SK-MEL-5 (cell line): ENCODE results near the gene CBFA2T3. TPM values are rescaled to one million over a fixed set of nuclear protein-coding genes. Genes with fewer than 3 reads are reported as not detected.

Experiments used
- DNase-seq: peaks from one replicate; pipeline ENCODE4 v3.0.0-alpha.2; 2016; ENCODE audit warnings: low read depth, low spot score
- in situ Hi-C: cut with HindIII; loops from 2 replicates; pipeline ENCODE4 v1.10.0; 2016; ENCODE audit warnings: low sequenced_read_pairs, high pct_unique_total_duplicates, low pct_unique_long_range_greater_than_20kb
- total RNA-seq: library from RNA; depleted of rRNA; stranded (reverse); fragments of >200 nt; shearing (Covaris generic); gene quantifications from 2 replicates; pipeline ENCODE4 v1.2.3, GENCODE V29; 2014

The CBFA2T3 gene
- total RNA-seq, 1 experiment from 2014 or later, result not detected

DNA sequence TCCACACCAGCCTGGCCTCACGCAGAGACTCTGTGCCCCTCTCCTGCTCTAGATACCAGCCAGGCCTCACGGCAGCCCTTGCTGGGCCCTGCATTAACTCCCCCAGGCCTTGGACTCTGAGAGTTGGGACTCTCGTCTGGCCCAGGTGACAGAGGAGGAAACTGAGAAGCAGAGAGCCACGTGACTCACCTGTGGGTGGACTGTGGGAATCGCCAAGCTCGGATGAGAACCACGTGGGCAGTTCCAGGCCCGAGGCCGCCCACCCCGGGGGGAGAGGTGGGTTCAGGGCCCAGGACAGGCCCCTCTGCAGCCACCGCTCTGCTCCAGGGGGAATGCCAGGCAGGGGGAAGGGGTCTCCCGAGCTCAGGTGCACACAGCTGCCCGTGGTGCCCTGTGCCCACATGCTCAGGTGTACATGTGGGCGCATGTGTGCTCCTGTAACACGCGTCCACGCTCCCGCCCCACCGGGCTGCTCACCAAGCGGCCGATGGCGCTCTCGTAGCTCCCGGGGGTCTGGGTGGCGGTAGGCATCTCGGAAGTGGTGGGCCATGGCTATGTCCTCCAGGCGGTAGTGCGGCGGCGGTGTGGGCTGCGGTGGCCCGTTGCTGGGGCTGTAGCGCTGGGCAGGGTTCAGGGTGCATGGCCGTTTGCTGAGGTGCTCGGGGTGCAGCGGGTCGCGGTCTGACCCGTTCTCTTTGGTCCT is 92.3 kb downstream of the CBFA2T3 start:
- no peak for DNase-seq
- in situ Hi-C loops, result no loop called here

GRCh38 chr16:88883946-88884345 is 93.1 kb downstream of the CBFA2T3 start:
- in situ Hi-C loops, result no loop called here
- DNase-seq, result no peak

DNA sequence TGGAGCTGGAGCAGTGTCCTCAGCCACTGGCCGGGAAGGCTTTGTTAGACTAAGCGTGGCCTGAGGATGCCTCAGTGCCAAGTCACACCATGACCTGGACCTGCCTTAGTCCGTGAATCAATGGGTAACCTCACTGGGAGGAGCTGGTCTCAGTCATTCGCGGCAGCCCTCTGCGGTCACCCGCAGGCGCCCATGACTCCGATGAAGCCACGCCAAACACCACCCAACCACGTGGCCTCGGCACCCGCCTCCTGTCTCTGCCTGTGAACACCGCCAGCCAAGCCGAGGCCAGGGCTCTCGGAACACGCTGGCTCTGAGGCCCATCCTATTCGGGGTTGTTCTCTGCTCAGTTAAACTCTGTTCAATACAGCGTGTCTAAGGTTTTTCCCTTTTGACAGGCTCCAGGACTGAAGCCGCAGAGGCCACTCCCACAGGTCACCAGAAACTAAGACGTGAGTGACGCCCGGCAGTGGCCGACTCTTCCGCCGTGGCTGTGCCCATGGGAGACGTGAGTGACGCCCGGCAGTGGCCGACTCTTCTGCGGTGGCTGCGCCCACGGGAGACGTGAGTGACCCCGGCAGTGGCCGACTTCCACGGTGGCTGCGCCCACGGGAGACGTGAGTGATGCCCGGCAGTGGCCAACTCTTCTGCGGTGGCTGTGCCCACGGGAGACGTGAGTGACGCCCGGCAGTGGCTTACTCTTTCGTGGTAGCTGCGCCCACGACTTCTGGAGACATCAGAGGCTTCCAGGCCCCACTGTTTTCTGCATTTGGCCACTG is 93.7 kb downstream of the CBFA2T3 start:
- in situ Hi-C loops, result no loop called here
- no peak for DNase-seq

DNA sequence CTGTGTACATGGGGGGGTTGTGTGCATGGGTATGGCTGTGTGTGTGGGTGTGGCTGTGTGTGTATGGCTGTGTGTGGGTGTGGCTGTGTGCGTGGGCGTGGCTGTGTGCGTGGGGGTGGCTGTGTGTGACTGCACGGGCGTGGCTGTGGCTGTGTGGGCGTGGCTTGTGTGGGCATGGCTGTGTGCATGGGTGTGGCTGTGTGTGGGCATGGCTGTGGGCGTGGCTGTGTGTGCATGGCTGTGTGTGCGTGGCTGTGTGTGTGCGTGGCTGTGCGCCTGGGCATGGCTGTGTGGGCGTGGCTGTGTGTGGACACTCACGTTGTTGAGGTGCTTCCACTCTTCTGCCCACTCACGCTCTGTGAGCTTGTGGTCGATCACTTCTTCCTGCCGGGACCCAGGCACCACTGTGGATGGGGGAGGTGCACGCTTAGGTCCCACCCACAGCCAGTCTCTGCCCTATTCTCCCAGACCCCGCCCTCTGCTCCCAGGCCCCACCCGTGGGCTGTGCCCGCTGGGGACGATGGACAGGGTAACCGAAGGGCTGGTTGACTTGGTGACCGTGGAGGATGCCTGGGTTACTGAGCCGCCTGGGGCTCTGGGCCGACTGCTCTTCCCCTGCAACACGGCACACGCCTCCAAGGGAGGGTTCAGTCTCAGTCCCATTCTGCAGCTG is 94.5 kb downstream of the CBFA2T3 start:
- in situ Hi-C loops, result no loop called here
- peak; percentile 24 for DNase-seq

GRCh38 chr16:88881675-88882357 is 95.2 kb downstream of the CBFA2T3 start:
- no peak for DNase-seq
- in situ Hi-C loops, result no loop called here

- no peak for DNase-seq
- in situ Hi-C loops, result no loop called here
Measured at GRCh38 chr16:88881007-88881615, 95.9 kb downstream of the CBFA2T3 start.

DNA sequence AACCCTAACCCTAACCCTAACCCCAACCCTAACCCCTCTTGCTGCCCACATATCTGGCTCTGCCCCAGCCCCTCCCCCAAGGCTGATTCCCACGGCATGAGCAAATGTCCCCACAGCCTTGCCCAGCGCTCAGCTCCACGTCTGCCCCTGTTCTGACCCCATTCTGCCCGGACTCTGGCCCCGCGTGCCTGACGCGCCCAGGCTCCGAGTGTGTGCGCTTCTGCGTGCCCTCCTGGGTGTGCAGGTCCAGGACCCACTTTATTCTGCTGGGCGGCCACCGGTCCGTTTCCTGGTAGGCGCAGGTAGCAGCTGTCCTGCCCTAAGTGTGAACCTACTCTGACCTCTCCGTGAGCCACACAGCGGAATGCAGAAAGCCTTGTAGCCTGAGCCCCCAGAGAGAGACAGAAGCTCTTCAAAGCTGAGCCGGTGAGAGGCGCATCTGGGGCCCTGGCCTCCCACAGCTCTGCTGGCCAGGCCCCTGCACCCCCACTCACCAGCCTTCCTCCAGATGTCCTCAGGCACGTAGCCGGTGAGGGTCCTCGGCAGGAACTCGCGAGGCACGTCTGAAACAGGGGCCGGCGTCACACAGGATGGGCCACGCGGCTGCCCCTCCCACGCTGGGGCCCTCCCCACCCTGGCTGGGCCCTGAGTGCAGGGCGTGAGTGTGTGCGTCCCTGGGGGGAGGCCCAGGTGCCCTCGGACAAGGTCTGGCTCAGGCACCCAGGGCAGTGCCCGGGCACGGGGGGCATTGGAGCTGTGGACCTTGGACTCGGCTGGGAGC is 96.6 kb downstream of the CBFA2T3 start:
- no peak for DNase-seq
- in situ Hi-C loops, result no loop called here

- no peak for DNase-seq
- in situ Hi-C loops, result no loop called here
Measured at GRCh38 chr16:88879788-88880055, 97.3 kb downstream of the CBFA2T3 start.

GRCh38 chr16:88878967-88879787 is 97.8 kb downstream of the CBFA2T3 start:
- no peak for DNase-seq
- in situ Hi-C loops, result no loop called here

GRCh38 chr16:88878356-88878755 is 98.7 kb downstream of the CBFA2T3 start:
- in situ Hi-C loops, result no loop called here
- no peak for DNase-seq

DNA sequence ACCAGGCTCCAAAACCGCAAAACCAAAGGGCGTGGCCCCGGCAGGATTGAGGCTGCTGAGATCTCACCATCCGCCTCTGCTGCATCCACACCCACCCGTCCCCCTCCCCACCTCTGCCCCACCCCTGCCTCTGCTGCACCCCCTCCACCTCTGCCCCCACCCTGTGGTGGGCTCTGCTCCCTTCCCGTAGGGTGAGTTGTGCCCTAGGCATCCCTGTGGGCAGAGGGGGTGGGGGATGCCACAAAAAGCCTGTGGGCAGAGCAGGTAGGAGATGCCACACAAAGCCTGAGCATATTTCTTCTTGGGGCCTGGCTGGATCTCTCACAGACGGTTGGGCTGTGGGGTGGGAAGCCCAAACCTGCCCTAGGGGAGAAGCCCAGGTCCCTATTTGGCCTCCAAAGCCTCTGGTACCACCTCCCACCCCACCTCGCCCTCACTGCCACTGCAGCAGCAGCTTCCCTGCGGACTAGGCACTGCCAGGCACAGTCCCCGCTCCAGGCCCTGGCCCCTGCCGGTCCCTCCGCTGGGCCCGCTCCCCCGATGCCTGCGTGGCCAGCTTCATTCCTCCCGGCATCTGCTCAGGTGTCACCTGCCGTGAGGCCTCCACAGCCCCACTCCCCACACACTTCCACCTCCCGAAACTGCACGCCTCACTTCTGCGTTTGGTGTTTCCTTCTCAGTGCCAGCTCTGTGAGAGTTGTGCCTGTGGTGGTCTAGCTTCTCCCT is 99.3 kb downstream of the CBFA2T3 start:
- in situ Hi-C loops, result no loop called here
- DNase-seq, result no peak

DNA sequence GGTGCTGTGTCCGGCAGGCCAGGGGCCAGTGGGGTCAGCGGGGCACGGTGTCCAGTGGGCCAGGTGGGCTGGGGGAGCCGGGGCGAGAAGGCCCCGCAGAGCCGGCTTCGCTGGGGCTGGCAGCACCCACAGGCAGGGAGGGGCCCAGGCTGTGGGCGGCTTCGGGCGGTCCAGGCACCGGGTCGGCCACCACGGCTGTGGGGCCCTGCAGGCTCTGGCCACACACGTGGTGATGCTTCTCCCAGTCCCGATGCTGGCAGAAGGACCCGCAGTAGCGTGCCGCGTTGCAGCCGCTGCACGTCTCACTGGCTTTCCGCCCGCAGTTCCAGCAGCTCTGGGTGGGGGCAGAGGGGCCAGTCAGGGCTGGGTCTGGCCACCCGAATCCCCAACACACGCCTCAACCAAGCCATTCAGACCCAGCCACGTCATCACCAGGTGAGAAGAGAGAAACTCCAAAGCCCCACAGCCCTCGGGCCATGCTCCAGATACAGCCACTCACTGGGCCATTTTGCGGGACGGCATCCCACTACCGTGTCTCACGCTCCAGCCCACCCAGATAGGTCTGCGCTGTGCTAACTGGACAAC is 100.0 kb downstream of the CBFA2T3 start:
- DNase-seq, result no peak
- in situ Hi-C loops, result no loop called here

DNA sequence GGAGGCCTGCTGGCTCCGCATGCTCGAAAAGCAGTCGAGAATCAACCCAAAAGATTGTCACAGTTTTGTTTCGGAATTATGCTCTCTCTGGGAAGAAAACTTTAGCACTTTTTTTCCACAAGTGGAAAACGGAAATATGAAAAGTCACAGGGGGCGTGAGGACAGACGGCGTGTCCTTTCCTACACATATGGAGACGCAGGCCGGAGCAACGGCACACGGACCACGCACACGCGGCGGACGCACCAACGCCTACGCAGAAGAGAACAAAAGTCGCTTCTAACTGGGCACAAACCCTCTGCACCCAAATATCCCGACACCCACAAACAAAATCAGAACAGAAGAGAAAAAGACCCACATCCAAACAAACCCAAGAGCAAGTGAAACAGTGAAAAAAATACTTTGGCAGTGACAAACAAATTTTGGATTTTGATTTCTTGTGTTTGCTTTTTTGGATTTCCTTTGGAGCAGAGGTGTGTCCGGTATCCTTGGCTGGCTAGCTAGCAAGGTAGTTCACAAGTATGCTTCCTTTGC is 101.2 kb downstream of the CBFA2T3 start:
- no peak for DNase-seq
- in situ Hi-C loops, result no loop called here

DNA sequence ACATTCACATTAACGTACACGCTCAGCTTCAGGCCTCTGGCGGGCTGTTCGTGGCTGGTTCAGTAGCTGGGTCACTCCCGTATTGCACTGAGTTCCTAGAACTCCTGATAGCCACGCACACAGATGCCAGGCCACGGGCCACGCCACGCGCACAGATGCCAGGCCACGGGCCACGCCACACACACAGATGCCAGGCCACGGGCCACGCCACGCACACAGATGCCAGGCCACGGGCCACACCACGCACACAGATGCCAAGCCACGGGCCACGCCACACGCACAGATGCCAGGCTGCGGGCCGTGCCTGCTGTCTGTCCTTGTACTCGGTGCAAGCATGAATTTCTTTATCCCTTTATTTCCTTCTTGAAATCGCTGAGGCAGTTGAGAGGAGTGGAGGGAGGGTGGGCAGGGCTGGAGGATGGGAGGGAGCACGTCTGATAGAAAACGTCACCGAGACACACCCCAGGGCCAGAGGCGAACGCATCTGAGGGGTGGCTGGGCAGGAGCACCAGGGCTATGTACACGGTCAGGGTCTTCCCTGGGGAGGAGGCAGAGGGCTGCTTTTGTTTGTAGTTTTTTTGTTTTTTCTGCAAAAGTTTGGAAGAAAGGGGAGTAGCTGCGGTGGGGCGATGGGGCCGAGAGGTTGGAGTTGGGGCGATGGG is 101.9 kb downstream of the CBFA2T3 start:
- in situ Hi-C loops, result no loop called here
- DNase-seq, result no peak
